Urothelium cell line (cell line): ENCODE measurements around the gene DLGAP1.
"Not testable (repeated sequence)": the region's sequence is repeated elsewhere in the genome, so short reads cannot be mapped to it uniquely, and the experiment has no call there.

Source experiments
- DNase-seq: peaks from one replicate; pipeline ENCODE4 v3.0.0; 2011; ENCODE audit warnings: low spot score, mixed read lengths
- FAIRE-seq: peaks from 2 replicates; lab custom pipeline; 2011; peaks lifted over from hg19 to GRCh38; lab: Jason Lieb, UNC

DLGAP1 gene

GRCh38 chr18:4391859-4392258, 63.2 kb downstream of the DLGAP1 start:
- FAIRE-seq (no peak), DNase-seq (no peak)

DNA sequence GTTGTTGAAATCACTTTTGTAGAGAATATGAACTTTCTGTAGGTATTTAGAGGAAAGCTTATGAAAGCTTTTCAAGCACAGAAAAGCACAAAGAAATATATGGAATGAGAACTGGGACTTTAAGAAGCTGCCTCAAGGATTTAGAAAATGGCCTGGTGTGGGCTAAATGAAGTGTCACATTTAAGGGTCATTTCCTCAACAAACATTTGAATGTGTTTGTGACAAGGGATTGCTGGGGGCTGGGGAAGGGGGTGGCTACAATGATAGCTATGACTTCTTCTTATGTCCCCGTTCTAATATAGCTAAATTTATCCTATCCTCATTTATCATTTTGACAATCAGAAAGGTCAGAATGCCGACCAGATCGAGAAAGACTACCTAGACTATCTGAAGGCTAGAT, 69.2 kb downstream of the DLGAP1 start:
- DNase-seq (no peak), FAIRE-seq (peak; percentile 50)

DNA sequence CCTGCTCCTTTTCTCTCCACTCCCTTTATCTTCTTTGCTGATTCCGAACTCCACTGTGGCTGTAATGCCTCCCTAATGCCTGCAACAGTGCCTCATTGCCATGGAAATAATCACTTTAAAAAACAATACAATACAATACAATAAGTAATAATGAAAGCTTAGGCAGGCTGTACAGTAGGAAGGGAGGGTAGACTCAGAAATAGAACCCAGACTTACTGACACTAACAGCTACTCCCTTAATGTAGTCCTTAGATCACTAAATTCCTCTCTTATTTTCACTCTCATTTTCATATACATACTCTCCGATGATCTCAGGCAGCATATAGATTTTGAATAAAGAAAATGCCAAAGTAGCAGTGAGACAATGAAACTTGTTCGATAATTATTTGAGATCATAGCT, 70.2 kb downstream of the DLGAP1 start:
- DNase-seq (no peak), FAIRE-seq (no peak)

- DNase-seq (no peak), FAIRE-seq (no peak)
Observed at GRCh38 chr18:4374564-4374963, 80.5 kb downstream of the DLGAP1 start.

- no peak for DNase-seq
- no peak for FAIRE-seq
Observed at GRCh38 chr18:4369705-4370104, 85.4 kb downstream of the DLGAP1 start.

DNA sequence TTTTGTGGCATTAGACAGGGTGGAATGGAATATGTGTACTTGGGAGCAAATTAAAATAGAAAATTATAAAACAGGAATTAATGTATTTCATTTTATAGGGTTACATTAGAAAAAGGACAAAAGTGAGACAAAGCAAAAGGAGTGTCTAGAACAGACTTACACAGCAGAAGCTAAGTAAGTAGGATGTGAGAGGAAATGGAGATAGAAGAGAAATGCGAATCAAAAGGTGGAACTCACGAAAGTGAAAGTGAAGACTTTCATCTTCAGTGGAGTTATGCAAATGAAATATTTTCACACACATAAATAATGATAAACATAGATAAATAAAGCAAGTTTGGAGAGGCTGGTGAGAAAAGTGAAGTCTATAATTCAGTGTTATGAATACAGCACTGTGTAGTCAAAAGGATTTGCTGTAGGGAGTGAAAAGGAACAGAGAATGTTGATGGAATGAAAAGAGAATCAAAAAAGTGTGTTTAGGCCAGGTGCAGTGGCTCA, 94.8 kb downstream of the DLGAP1 start:
- no peak for DNase-seq
- no peak for FAIRE-seq

DNA sequence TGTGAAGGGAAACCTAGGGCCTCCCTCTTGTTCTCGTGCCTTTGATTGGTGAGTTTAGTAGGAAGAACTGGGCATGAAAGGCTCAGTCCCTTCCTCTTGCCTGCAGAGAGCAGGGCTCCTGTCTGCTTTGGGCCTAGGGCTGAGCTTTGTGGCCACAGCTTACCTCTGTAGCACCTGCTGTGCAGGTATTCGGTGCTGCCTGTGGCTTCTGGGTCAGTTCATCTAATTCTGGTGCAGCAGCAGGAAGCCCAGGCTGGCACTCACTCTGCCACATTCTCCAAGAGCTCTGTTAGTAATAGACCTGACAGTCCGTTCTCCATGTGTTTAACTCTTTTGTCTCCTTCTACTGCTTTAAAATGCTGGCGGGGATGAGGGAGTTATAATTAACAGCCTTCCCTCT, 96.5 kb downstream of the DLGAP1 start:
- DNase-seq (no peak), FAIRE-seq (no peak)

DNA sequence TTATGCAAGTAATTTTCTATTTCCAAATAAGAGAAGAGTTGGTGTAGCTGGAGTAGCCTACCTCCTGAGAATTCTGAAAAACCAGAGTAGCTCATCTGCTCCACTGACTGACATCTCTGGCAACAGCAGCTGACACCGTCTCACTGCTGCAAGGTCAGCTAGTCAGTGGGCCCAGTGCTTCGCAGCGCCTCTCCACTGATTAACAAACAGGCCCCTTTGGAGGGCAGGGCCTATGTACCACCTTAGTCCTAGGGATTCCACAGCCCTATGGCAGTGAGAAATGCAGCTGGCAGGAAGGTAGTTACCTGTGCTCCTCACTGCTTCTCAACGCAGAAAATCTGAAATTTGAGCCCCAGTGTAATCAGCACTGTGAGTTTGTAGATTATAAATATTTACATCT, 97.5 kb downstream of the DLGAP1 start:
- DNase-seq, result no peak
- no peak for FAIRE-seq

- no peak for DNase-seq
- FAIRE-seq, result no peak
Observed at GRCh38 chr18:4356929-4357328, 98.2 kb downstream of the DLGAP1 start.

DNA sequence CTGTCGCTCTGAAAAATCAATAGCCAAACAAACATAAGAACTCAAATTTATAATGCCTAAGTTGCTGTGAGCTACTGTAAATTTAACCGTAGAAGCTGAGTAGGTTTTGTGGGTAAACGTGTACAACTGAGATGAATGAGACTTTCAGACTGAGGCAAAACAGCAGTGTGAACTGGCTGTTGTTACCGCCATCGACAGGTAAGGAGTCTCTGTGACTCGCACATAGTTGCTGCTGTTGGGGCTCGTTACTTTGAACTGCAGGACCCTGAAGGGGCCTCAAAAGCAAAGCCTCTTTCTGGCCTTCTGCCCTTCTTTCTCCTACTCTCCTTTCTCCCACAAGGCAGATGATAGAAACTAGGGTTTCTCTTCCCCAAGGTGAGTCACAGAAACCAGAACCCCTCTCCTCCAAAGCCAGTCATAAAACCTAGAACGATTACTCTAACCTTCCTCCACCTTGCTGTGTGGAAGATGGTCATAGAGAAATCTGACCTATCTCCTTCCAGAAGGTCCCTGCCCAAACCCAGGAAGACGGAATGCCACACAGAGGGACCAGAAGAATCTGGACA, 101.2 kb downstream of the DLGAP1 start:
- no peak for FAIRE-seq
- DNase-seq, result no peak

DNA sequence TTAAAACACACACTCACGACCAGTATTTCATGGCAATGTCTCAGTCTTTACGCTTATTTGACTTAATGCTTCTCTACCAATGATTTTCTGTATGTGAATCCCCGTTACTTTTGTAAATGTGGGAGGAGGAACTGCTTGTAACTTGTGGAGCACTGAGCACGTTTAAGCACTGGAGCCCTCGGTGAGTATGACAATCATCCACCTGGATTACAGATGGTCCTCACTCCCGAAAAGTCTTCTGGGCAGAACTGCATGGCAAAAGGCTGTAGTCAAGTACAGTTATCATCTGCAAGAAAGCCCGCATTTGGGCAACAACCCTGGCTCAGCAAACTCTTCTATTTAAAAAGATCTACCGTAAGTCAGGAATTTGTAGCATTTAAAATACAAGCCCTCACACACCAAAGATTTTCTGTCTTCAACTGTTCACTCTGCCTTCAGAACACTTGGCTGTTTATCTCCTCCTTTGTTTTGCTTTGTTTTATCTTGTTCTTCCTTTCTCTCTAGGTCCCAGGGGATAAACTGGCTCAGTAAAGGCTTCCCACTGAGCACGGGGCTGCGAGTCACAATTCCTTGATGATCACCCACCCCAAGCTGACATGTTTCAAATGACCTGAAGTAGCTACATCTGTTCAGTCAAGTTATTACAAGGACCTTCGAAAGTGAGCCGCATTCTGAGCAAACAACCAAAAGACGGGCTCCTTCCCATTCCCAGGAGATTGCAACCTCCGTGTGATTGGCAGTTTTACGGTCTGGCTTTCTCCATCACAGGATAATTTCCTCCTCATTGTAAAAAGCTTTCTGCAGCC, 102.2 kb downstream of the DLGAP1 start:
- DNase-seq (no peak), FAIRE-seq (no peak)

DNA sequence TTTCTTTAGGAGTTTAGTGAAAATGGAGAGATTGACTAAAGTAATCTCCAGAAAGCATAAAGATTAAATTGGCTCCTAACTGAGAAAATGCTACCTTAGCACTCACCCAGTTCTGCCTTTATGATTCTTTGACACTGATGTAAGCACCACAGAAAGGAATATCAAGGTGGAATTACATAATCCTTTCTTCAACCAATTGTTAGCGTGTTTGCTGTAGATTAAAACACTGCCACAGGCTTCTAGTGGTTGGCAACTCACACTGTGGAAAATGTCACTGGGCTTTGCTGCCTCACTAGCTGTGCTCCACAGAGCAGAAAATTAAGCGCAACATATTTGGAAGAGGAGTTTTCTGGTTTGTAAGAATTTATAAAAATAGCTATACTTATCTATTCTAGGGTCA, 104.1 kb downstream of the DLGAP1 start:
- no peak for FAIRE-seq
- no peak for DNase-seq

DNA sequence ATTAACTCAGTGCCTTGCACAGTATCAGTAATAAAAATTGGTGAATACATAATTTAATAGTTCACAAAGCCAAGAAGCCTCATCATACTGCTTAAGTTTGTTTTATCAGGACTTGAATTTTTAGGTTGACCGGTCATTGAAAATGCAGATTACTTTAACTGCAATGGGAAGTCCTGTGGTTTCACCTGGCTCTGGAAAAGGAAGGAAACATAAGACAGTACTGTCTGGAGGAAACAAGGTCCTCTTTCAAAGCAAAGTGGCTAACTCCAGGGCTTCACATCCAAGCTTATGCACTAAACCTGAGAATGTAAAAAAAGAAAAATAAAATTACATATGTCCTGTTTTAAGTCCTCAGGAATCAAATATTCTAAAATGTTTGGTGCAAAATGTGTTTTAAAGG, 119.7 kb downstream of the DLGAP1 start:
- no peak for FAIRE-seq
- no peak for DNase-seq

DNA sequence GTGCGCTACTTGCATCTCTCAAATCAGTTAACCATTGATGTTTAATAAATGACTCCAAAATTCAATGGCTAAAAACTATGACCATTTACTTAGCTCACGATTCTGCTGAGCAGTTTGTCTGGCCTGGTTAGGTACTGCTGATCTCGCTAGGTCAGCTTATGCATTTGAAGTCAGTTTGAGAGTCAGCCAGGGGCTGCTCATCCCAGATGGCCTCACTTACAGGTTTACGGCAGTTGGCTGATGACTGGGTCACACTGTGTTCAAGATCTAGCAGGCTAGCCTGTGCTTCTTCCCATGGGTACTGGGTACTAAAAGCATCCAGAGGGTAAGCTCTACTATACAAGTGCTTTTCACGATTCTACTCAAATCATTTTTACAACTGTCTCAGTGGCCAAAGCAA, 122.1 kb downstream of the DLGAP1 start:
- no peak for DNase-seq
- peak; percentile 65 for FAIRE-seq

- no peak for DNase-seq
- no peak for FAIRE-seq
Observed at GRCh38 chr18:4319738-4320677, 135.1 kb downstream of the DLGAP1 start.

DNA sequence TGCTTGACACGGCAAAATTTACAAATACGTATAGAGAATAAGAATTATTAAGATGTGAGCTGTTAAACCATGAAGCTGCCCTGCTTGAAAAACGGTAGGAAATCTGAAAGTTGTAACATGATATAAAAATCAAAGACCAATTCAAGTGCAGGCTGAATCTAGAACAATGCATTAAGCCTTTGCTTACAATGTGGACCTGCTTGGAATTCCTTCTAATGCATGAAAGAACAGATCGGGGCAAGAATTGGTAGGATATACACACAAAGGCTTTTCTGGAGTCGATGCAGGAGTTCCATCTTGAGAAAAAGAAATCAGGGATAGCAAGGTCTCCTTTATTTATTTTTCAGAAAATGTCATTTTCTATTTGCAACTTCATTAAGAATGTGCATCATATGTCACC, 136.8 kb downstream of the DLGAP1 start:
- no peak for DNase-seq
- FAIRE-seq, result no peak

GRCh38 chr18:4311945-4312344, 143.2 kb downstream of the DLGAP1 start:
- not testable (repeated sequence) for DNase-seq, FAIRE-seq

DNA sequence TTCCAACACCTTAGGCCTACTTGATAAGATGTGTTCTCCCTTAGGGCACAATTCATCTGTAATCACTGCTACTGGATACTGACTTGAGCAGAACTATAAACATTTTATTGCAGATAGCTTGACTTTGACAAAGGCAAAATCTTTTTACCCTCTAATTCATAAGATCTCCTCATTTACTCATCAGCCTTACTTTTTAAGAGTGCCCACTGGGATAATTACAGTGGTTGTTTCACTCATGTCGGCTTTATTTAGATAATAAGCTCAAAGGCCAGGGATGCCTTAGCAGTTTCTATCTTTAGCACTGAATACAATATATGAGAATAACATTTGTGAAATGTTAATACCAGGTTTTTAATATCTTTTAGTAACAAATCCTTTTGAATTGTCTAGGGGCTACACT, 144.0 kb downstream of the DLGAP1 start:
- no peak for DNase-seq
- FAIRE-seq, result no peak

- FAIRE-seq, result no peak
Observed at GRCh38 chr18:4309227-4309626, 145.9 kb downstream of the DLGAP1 start.

DNA sequence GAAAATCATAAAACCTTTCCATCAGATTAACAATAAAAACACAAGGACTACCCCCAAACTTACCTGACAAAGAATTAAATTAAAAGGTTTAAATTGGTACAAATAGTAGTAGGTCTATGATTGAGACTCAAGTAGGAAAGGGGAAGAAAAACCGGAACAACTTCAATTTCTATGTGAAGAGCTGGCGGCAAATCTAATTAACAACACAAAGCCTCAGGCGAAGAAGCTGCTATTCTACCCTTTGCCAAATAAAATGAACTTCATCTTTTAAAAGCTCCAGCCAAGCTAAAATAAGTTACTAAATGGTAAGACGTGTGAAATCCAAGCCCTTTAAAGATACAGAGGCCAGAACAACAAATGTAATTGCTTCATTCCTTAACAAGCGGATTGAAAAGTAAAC, 146.5 kb downstream of the DLGAP1 start:
- DNase-seq (no peak), FAIRE-seq (no peak)

More at GRCh38 chr18:4309227-4309626, 145.9 kb downstream of the DLGAP1 start:
- no peak for DNase-seq

DNA sequence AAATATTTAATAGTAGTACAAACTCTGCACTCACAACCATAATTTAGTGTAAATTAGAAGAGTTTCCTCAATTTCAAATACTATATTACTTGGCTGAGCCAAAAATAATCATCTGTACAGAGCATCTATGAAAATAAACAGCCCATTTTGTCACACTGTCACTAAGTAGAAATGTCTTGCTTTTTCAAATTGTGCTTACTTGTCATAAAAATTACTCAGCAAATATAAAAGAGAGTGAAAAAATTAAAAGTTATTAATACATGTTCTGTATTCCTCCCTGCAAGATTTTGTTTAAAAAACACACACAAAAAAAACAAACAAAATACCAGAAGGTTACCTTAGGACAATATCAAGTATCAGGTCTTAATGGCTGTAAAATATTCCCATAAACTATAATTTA, 155.7 kb downstream of the DLGAP1 start:
- DNase-seq (no peak), FAIRE-seq (no peak)
